GM23338 (cell line): ENCODE measurements around the gene BANK1. TPM values are rescaled to one million over a fixed set of nuclear protein-coding genes. Genes with fewer than 3 reads are reported as not detected.

Source experiments
- ATAC-seq: fragments of 200-7000 bp; cut with Tn5 transposase; 3 replicates; pipeline ENCODE4 v1.9.1; 2020
- DNase-seq: peaks from one replicate; pipeline ENCODE4 v3.0.0-alpha.2; 2015; ENCODE audit warnings: low spot score
- H2AFZ ChIP-seq: fragments of 200-600 bp; sonication (generic); 2 replicates; pipeline ENCODE4 v1.8.0; 2016; ENCODE audit warnings: antibody characterized with exemption, mild to moderate bottlenecking, moderate library complexity
- H3F3A ChIP-seq: fragments of 200-600 bp; sonication (generic); replicated peaks from 2 replicates; pipeline ENCODE4 v1.8.0; 2017; ENCODE audit warnings: antibody characterized with exemption, mixed run types, low read depth
- H3K27ac ChIP-seq: fragments of 200-600 bp; sonication (generic); 2 replicates; pipeline ENCODE4 v1.6.1; 2016; ENCODE audit warnings: low read depth
- H3K27me3 ChIP-seq: fragments of 200-600 bp; sonication (generic); 2 replicates; pipeline ENCODE4 v1.8.0; 2016; ENCODE audit warnings: mild to moderate bottlenecking, mixed run types, moderate library complexity; ENCODE audit not compliant: insufficient read depth
- H3K36me3 ChIP-seq: fragments of 200-600 bp; sonication (generic); 2 replicates; pipeline ENCODE4 v1.8.0; 2016; ENCODE audit warnings: mild to moderate bottlenecking; ENCODE audit not compliant: insufficient read depth
- H3K4me1 ChIP-seq: fragments of 200-600 bp; sonication (generic); 2 replicates; pipeline ENCODE4 v1.8.0; 2016; ENCODE audit warnings: mild to moderate bottlenecking, moderate library complexity; ENCODE audit not compliant: insufficient read depth
- H3K4me2 ChIP-seq: fragments of 200-600 bp; sonication (generic); 2 replicates; pipeline ENCODE4 v1.7.1; 2017; ENCODE audit warnings: mixed run types
- H3K4me3 ChIP-seq: fragments of 200-600 bp; sonication (generic); 2 replicates; pipeline ENCODE4 v1.6.1; 2016; ENCODE audit warnings: mixed run types
- H3K79me2 ChIP-seq: fragments of 200-600 bp; sonication (generic); replicated peaks from 2 replicates; pipeline ENCODE4 v1.8.0; 2017; ENCODE audit warnings: mild to moderate bottlenecking; ENCODE audit not compliant: insufficient read depth
- H3K9me2 ChIP-seq: fragments of 200-600 bp; sonication (generic); 2 replicates; pipeline ENCODE4 v1.8.0; 2017; ENCODE audit not compliant: insufficient read depth
- H4K20me1 ChIP-seq: fragments of 200-600 bp; sonication (generic); replicated peaks from 2 replicates; pipeline ENCODE4 v1.8.0; 2017; ENCODE audit warnings: mild to moderate bottlenecking; ENCODE audit not compliant: insufficient read depth
- H3K27ac Mint-ChIP-seq: 2 replicates; pipeline ENCODE4 v1.8.0; 2020; ENCODE audit warnings: inconsistent platforms, mild to moderate bottlenecking, moderate library complexity, mixed read lengths
- H3K27me3 Mint-ChIP-seq: 3 replicates; pipeline ENCODE4 v1.8.0; 2022; ENCODE audit warnings: low read depth, mild to moderate bottlenecking, moderate library complexity, mixed read lengths, inconsistent platforms; ENCODE audit not compliant: insufficient read depth, poor library complexity
- H3K36me3 Mint-ChIP-seq: 3 replicates; pipeline ENCODE4 v1.8.0; 2021; ENCODE audit warnings: low read depth, mild to moderate bottlenecking, inconsistent platforms, moderate library complexity, mixed read lengths
- H3K4me1 Mint-ChIP-seq: 3 replicates; pipeline ENCODE4 v1.8.0; 2020; ENCODE audit warnings: mild to moderate bottlenecking, inconsistent platforms, mixed read lengths
- H3K4me3 Mint-ChIP-seq: 3 replicates; pipeline ENCODE4 v1.8.0; 2021; ENCODE audit warnings: moderate library complexity, mild to moderate bottlenecking, inconsistent platforms, mixed read lengths
- H3K9me3 Mint-ChIP-seq: 3 replicates; pipeline ENCODE4 v1.8.0; 2020; ENCODE audit warnings: moderate library complexity, mild to moderate bottlenecking, inconsistent platforms, mixed read lengths
- CREB1 ChIP-seq: fragments of 250-450 bp; sonication (Bioruptor Pico); IDR thresholded peaks from 2 replicates; pipeline ENCODE4 v1.5.0; 2020; ENCODE audit warnings: low read depth, mild to moderate bottlenecking, moderate library complexity
- CTCF ChIP-seq, 2 experiments: fragments of 200-600 bp in 1 of 2; sonication (generic) in 1 of 2; conservative IDR thresholded peaks; 2 replicates each; pipeline versions ENCODE4 v1.5.1 to v1.6.1; 2016 to 2017; ENCODE audit warnings: antibody characterized with exemption in 2 of 2, low read depth in 2 of 2, mild to moderate bottlenecking in 2 of 2, moderate library complexity in 1 of 2
- ETS1 ChIP-seq: IDR thresholded peaks from 2 replicates; pipeline ENCODE4 v1.6.1; 2016; ENCODE audit warnings: antibody characterized with exemption
- EZH2 ChIP-seq: fragments of 200-600 bp; sonication (generic); IDR thresholded peaks from one replicate; pipeline ENCODE4 v1.8.0; 2017; ENCODE audit warnings: antibody characterized with exemption, mild to moderate bottlenecking, low read depth; ENCODE audit not compliant: unreplicated experiment
- EZH2phosphoT487 ChIP-seq: fragments of 200-600 bp; sonication (generic); IDR thresholded peaks from one replicate; pipeline ENCODE4 v1.8.1; 2018; ENCODE audit warnings: antibody characterized with exemption; ENCODE audit not compliant: unreplicated experiment
- JUNB ChIP-seq: IDR thresholded peaks from one replicate; pipeline ENCODE4 v1.6.1; 2016; ENCODE audit warnings: antibody characterized with exemption; ENCODE audit not compliant: unreplicated experiment
- NANOG ChIP-seq: IDR thresholded peaks from 2 replicates; pipeline ENCODE4 v1.6.1; 2016; ENCODE audit warnings: antibody characterized with exemption, borderline replicate concordance
- POLR2AphosphoS5 ChIP-seq: IDR thresholded peaks from 2 replicates; pipeline ENCODE4 v1.6.1; 2016; ENCODE audit warnings: antibody characterized with exemption, low read depth
- REST ChIP-seq: IDR thresholded peaks from one replicate; pipeline ENCODE4 v1.6.1; 2018; ENCODE audit warnings: antibody characterized with exemption; ENCODE audit not compliant: unreplicated experiment
- STAT1 ChIP-seq: IDR thresholded peaks from one replicate; pipeline ENCODE4 v1.6.1; 2016; ENCODE audit warnings: antibody characterized with exemption; ENCODE audit not compliant: unreplicated experiment
- ZNF114 ChIP-seq: fragments of 250-450 bp; sonication (Bioruptor Pico); IDR thresholded peaks from 2 replicates; pipeline ENCODE4 v1.5.0; 2020; ENCODE audit warnings: mild to moderate bottlenecking, moderate library complexity
- ZNF331 ChIP-seq: fragments of 250-450 bp; sonication (Bioruptor Pico); IDR thresholded peaks from 2 replicates; pipeline ENCODE4 v1.5.0; 2020; ENCODE audit warnings: low read depth, mild to moderate bottlenecking, moderate library complexity
- polyA plus RNA-seq: library from polyadenylated mRNA; unstranded; fragments of >200 nt; fragmentation: Nextera tagmentation; extraction: Ambion mirVana; gene quantifications from 2 replicates; pipeline ENCODE4 v1.2.1, GENCODE V29; 2016
- total RNA-seq: library from RNA; depleted of rRNA; stranded (reverse); fragments of >200 nt; shearing (Covaris generic); gene quantifications from 2 replicates; pipeline ENCODE4 v1.2.3, GENCODE V29; 2014
- TF ChIP-seq, protein P1 (sequence below): fragments of 250-450 bp; sonication (Bioruptor Pico); IDR thresholded peaks from 2 replicates; pipeline ENCODE4 v1.5.0; 2020; ENCODE audit warnings: mild to moderate bottlenecking, moderate library complexity

Gene BANK1
- total and polyA plus RNA-seq, 2 experiments from 2014 or later, result 0.86 to 0.87 TPM

DNA sequence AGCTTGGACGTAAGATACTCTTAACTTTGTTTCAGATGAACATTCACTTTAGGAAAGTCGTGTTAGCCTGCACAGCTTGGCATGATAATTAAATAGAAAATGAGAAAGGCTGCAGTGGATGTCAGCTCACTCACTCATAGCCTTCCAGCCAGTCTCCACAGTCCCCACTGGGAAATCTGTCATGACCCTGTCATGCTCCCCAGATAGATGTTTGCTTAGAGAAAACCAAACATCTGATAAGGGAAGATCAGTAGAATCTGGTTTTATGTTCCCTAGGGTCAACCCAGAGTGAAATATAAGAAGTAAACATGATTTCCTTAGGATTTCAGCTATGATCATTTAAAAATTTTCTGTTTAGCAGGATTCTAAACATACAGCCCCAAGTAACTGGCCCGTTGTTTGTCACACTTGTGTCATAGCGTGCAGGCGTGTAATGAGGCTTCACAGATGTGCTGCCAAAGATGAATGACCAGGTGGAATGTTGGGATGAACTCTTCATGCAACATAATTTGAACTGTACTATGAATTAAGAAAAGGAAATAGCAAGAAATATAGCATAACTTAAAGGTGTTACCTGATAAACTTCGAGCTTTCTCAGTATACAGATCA, 180.1 kb downstream of the BANK1 start:
- Mint-ChIP-seq H3K4me3 (no peak overlapping the region), H3K27ac (no peak overlapping the region), H3K27me3 (no peaks in the 10 kb centered on the region), H3K36me3 (no peaks in the 10 kb centered on the region), H3K9me3 (no peaks in the 10 kb centered on the region), H3K4me1 (peaks cover 8% of the 10 kb centered on the region; the same call in 2 of the 3 replicates)
- TF ChIP-seq, protein P1, sequence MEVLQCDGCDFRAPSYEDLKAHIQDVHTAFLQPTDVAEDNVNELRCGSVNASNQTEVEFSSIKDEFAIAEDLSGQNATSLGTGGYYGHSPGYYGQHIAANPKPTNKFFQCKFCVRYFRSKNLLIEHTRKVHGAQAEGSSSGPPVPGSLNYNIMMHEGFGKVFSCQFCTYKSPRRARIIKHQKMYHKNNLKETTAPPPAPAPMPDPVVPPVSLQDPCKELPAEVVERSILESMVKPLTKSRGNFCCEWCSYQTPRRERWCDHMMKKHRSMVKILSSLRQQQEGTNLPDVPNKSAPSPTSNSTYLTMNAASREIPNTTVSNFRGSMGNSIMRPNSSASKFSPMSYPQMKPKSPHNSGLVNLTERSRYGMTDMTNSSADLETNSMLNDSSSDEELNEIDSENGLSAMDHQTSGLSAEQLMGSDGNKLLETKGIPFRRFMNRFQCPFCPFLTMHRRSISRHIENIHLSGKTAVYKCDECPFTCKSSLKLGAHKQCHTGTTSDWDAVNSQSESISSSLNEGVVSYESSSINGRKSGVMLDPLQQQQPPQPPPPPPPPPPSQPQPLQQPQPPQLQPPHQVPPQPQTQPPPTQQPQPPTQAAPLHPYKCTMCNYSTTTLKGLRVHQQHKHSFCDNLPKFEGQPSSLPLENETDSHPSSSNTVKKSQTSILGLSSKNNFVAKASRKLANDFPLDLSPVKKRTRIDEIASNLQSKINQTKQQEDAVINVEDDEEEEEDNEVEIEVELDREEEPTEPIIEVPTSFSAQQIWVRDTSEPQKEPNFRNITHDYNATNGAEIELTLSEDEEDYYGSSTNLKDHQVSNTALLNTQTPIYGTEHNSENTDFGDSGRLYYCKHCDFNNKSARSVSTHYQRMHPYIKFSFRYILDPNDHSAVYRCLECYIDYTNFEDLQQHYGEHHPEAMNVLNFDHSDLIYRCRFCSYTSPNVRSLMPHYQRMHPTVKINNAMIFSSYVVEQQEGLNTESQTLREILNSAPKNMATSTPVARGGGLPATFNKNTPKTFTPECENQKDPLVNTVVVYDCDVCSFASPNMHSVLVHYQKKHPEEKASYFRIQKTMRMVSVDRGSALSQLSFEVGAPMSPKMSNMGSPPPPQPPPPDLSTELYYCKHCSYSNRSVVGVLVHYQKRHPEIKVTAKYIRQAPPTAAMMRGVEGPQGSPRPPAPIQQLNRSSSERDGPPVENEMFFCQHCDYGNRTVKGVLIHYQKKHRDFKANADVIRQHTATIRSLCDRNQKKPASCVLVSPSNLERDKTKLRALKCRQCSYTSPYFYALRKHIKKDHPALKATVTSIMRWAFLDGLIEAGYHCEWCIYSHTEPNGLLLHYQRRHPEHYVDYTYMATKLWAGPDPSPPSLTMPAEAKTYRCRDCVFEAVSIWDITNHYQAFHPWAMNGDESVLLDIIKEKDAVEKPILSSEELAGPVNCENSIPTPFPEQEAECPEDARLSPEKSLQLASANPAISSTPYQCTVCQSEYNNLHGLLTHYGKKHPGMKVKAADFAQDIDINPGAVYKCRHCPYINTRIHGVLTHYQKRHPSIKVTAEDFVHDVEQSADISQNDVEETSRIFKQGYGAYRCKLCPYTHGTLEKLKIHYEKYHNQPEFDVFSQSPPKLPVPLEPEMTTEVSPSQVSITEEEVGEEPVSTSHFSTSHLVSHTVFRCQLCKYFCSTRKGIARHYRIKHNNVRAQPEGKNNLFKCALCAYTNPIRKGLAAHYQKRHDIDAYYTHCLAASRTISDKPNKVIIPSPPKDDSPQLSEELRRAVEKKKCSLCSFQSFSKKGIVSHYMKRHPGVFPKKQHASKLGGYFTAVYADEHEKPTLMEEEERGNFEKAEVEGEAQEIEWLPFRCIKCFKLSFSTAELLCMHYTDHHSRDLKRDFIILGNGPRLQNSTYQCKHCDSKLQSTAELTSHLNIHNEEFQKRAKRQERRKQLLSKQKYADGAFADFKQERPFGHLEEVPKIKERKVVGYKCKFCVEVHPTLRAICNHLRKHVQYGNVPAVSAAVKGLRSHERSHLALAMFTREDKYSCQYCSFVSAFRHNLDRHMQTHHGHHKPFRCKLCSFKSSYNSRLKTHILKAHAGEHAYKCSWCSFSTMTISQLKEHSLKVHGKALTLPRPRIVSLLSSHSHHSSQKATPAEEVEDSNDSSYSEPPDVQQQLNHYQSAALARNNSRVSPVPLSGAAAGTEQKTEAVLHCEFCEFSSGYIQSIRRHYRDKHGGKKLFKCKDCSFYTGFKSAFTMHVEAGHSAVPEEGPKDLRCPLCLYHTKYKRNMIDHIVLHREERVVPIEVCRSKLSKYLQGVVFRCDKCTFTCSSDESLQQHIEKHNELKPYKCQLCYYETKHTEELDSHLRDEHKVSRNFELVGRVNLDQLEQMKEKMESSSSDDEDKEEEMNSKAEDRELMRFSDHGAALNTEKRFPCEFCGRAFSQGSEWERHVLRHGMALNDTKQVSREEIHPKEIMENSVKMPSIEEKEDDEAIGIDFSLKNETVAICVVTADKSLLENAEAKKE (CRISPR knock-in tag), result no peak
- TF ChIP-seq EZH2, result no peak
- no peak for TF ChIP-seq JUNB
- TF ChIP-seq CREB1 (CRISPR knock-in tag), result no peak
- no peak for TF ChIP-seq EZH2phosphoT487
- no peak for TF ChIP-seq ZNF114 (CRISPR knock-in tag)
- no peak for TF ChIP-seq STAT1
- TF ChIP-seq ETS1, result no peak
- no peak for TF ChIP-seq POLR2AphosphoS5
- TF ChIP-seq ZNF331 (CRISPR knock-in tag), result no peak
- TF ChIP-seq CTCF (conservative IDR thresholded peaks at IDR 0.05; ENCODE audit: low read depth in 2 of 2), result no peak
- TF ChIP-seq NANOG, result no peak
- no peak for TF ChIP-seq REST
- Histone ChIP-seq H3K27ac (no peak overlapping the region), H3K4me3 (no peak overlapping the region), H3K27me3 (no peaks in the 10 kb centered on the region), H3K9me2 (no peaks in the 10 kb centered on the region), H3K4me1 (no peaks in the 10 kb centered on the region), H3K79me2 (no peaks in the 10 kb centered on the region), H3F3A (no peaks in the 10 kb centered on the region), H2AFZ (no peak overlapping the region), H3K4me2 (no peak overlapping the region), H4K20me1 (no peaks in the 10 kb centered on the region), H3K36me3 (no peaks in the 10 kb centered on the region)
- DNase-seq (no peak), ATAC-seq (no peak)
